GM23338 (cell line): ENCODE results near the gene CNIH1.

Source experiments
- EZH2 ChIP-seq: fragments of 200-600 bp; sonication (generic); IDR thresholded peaks from one replicate; pipeline ENCODE4 v1.8.0; 2017; ENCODE audit warnings: antibody characterized with exemption, mild to moderate bottlenecking, low read depth; ENCODE audit not compliant: unreplicated experiment
- EZH2phosphoT487 ChIP-seq: fragments of 200-600 bp; sonication (generic); IDR thresholded peaks from one replicate; pipeline ENCODE4 v1.8.1; 2018; ENCODE audit warnings: antibody characterized with exemption; ENCODE audit not compliant: unreplicated experiment
- JUNB ChIP-seq: IDR thresholded peaks from one replicate; pipeline ENCODE4 v1.6.1; 2016; ENCODE audit warnings: antibody characterized with exemption; ENCODE audit not compliant: unreplicated experiment
- POLR2AphosphoS5 ChIP-seq: IDR thresholded peaks from 2 replicates; pipeline ENCODE4 v1.6.1; 2016; ENCODE audit warnings: antibody characterized with exemption, low read depth
- STAT1 ChIP-seq: IDR thresholded peaks from one replicate; pipeline ENCODE4 v1.6.1; 2016; ENCODE audit warnings: antibody characterized with exemption; ENCODE audit not compliant: unreplicated experiment
- TF ChIP-seq, protein P1 (sequence below), 2 experiments: fragments of 200-600 bp in 1 of 2; sonication (generic) in 1 of 2; conservative IDR thresholded peaks; 2 replicates each; pipeline versions ENCODE4 v1.5.1 to v1.6.1; 2016 to 2017; ENCODE audit warnings: antibody characterized with exemption in 2 of 2, low read depth in 2 of 2, mild to moderate bottlenecking in 2 of 2, moderate library complexity in 1 of 2
- TF ChIP-seq, protein P2 (sequence below): fragments of 250-450 bp; sonication (Bioruptor Pico); IDR thresholded peaks from 2 replicates; pipeline ENCODE4 v1.5.0; 2020; ENCODE audit warnings: mild to moderate bottlenecking, moderate library complexity

DNA sequence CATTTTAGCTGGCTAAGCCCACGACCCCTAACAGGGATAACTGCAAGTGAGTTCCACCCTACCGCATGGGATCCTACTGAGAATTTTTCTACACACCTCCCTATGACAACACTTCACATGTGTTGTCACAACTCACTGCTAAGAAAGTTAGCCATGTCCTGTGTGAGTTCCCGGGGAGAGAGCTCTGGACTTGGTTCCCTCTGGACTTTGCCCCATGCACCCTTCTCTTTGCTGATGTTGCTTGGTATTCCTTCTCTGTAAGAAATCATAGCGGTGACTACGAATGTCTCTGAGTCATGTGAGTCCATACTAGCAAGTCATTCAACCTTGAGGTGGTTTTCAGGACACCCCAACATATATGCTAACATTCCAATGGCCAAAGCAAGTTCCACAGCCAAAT is 53.8 kb downstream of the CNIH1 start:
- TF ChIP-seq EZH2 (no peak), STAT1 (no peak), EZH2phosphoT487 (no peak), JUNB (no peak), POLR2AphosphoS5 (no peak)
- TF ChIP-seq, protein P1, sequence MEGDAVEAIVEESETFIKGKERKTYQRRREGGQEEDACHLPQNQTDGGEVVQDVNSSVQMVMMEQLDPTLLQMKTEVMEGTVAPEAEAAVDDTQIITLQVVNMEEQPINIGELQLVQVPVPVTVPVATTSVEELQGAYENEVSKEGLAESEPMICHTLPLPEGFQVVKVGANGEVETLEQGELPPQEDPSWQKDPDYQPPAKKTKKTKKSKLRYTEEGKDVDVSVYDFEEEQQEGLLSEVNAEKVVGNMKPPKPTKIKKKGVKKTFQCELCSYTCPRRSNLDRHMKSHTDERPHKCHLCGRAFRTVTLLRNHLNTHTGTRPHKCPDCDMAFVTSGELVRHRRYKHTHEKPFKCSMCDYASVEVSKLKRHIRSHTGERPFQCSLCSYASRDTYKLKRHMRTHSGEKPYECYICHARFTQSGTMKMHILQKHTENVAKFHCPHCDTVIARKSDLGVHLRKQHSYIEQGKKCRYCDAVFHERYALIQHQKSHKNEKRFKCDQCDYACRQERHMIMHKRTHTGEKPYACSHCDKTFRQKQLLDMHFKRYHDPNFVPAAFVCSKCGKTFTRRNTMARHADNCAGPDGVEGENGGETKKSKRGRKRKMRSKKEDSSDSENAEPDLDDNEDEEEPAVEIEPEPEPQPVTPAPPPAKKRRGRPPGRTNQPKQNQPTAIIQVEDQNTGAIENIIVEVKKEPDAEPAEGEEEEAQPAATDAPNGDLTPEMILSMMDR (conservative IDR thresholded peaks at IDR 0.05; ENCODE audit: low read depth in 2 of 2) = no peak
- TF ChIP-seq, protein P2, sequence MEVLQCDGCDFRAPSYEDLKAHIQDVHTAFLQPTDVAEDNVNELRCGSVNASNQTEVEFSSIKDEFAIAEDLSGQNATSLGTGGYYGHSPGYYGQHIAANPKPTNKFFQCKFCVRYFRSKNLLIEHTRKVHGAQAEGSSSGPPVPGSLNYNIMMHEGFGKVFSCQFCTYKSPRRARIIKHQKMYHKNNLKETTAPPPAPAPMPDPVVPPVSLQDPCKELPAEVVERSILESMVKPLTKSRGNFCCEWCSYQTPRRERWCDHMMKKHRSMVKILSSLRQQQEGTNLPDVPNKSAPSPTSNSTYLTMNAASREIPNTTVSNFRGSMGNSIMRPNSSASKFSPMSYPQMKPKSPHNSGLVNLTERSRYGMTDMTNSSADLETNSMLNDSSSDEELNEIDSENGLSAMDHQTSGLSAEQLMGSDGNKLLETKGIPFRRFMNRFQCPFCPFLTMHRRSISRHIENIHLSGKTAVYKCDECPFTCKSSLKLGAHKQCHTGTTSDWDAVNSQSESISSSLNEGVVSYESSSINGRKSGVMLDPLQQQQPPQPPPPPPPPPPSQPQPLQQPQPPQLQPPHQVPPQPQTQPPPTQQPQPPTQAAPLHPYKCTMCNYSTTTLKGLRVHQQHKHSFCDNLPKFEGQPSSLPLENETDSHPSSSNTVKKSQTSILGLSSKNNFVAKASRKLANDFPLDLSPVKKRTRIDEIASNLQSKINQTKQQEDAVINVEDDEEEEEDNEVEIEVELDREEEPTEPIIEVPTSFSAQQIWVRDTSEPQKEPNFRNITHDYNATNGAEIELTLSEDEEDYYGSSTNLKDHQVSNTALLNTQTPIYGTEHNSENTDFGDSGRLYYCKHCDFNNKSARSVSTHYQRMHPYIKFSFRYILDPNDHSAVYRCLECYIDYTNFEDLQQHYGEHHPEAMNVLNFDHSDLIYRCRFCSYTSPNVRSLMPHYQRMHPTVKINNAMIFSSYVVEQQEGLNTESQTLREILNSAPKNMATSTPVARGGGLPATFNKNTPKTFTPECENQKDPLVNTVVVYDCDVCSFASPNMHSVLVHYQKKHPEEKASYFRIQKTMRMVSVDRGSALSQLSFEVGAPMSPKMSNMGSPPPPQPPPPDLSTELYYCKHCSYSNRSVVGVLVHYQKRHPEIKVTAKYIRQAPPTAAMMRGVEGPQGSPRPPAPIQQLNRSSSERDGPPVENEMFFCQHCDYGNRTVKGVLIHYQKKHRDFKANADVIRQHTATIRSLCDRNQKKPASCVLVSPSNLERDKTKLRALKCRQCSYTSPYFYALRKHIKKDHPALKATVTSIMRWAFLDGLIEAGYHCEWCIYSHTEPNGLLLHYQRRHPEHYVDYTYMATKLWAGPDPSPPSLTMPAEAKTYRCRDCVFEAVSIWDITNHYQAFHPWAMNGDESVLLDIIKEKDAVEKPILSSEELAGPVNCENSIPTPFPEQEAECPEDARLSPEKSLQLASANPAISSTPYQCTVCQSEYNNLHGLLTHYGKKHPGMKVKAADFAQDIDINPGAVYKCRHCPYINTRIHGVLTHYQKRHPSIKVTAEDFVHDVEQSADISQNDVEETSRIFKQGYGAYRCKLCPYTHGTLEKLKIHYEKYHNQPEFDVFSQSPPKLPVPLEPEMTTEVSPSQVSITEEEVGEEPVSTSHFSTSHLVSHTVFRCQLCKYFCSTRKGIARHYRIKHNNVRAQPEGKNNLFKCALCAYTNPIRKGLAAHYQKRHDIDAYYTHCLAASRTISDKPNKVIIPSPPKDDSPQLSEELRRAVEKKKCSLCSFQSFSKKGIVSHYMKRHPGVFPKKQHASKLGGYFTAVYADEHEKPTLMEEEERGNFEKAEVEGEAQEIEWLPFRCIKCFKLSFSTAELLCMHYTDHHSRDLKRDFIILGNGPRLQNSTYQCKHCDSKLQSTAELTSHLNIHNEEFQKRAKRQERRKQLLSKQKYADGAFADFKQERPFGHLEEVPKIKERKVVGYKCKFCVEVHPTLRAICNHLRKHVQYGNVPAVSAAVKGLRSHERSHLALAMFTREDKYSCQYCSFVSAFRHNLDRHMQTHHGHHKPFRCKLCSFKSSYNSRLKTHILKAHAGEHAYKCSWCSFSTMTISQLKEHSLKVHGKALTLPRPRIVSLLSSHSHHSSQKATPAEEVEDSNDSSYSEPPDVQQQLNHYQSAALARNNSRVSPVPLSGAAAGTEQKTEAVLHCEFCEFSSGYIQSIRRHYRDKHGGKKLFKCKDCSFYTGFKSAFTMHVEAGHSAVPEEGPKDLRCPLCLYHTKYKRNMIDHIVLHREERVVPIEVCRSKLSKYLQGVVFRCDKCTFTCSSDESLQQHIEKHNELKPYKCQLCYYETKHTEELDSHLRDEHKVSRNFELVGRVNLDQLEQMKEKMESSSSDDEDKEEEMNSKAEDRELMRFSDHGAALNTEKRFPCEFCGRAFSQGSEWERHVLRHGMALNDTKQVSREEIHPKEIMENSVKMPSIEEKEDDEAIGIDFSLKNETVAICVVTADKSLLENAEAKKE = no peak
